ENCODE results near the gene DNAH11.

- TF ChIP-seq CTCF (conservative IDR thresholded peaks at IDR 0.05) (no peak), ZFX (IDR thresholded peaks at IDR 0.05) (no peak)
Observed at GRCh38 chr7:21844742-21845141, 301.9 kb downstream of the DNAH11 start.

Measured in C4-2B (cell line).